GM23338 (cell line): ENCODE measurements around the gene SCO2. TPM values are rescaled to one million over a fixed set of nuclear protein-coding genes. Genes with fewer than 3 reads are reported as not detected.

Experiments used
- ATAC-seq: fragments of 200-7000 bp; cut with Tn5 transposase; 3 replicates; pipeline ENCODE4 v1.9.1; 2020
- DNase-seq: peaks from one replicate; pipeline ENCODE4 v3.0.0-alpha.2; 2015; ENCODE audit warnings: low spot score
- H2AFZ ChIP-seq: fragments of 200-600 bp; sonication (generic); 2 replicates; pipeline ENCODE4 v1.8.0; 2016; ENCODE audit warnings: antibody characterized with exemption, mild to moderate bottlenecking, moderate library complexity
- H3F3A ChIP-seq: fragments of 200-600 bp; sonication (generic); replicated peaks from 2 replicates; pipeline ENCODE4 v1.8.0; 2017; ENCODE audit warnings: antibody characterized with exemption, mixed run types, low read depth
- H3K27ac ChIP-seq: fragments of 200-600 bp; sonication (generic); 2 replicates; pipeline ENCODE4 v1.6.1; 2016; ENCODE audit warnings: low read depth
- H3K27me3 ChIP-seq: fragments of 200-600 bp; sonication (generic); 2 replicates; pipeline ENCODE4 v1.8.0; 2016; ENCODE audit warnings: mild to moderate bottlenecking, mixed run types, moderate library complexity; ENCODE audit not compliant: insufficient read depth
- H3K36me3 ChIP-seq: fragments of 200-600 bp; sonication (generic); 2 replicates; pipeline ENCODE4 v1.8.0; 2016; ENCODE audit warnings: mild to moderate bottlenecking; ENCODE audit not compliant: insufficient read depth
- H3K4me1 ChIP-seq: fragments of 200-600 bp; sonication (generic); 2 replicates; pipeline ENCODE4 v1.8.0; 2016; ENCODE audit warnings: mild to moderate bottlenecking, moderate library complexity; ENCODE audit not compliant: insufficient read depth
- H3K4me2 ChIP-seq: fragments of 200-600 bp; sonication (generic); 2 replicates; pipeline ENCODE4 v1.7.1; 2017; ENCODE audit warnings: mixed run types
- H3K4me3 ChIP-seq: fragments of 200-600 bp; sonication (generic); 2 replicates; pipeline ENCODE4 v1.6.1; 2016; ENCODE audit warnings: mixed run types
- H3K79me2 ChIP-seq: fragments of 200-600 bp; sonication (generic); replicated peaks from 2 replicates; pipeline ENCODE4 v1.8.0; 2017; ENCODE audit warnings: mild to moderate bottlenecking; ENCODE audit not compliant: insufficient read depth
- H3K9me2 ChIP-seq: fragments of 200-600 bp; sonication (generic); 2 replicates; pipeline ENCODE4 v1.8.0; 2017; ENCODE audit not compliant: insufficient read depth
- H4K20me1 ChIP-seq: fragments of 200-600 bp; sonication (generic); replicated peaks from 2 replicates; pipeline ENCODE4 v1.8.0; 2017; ENCODE audit warnings: mild to moderate bottlenecking; ENCODE audit not compliant: insufficient read depth
- H3K27ac Mint-ChIP-seq: 2 replicates; pipeline ENCODE4 v1.8.0; 2020; ENCODE audit warnings: inconsistent platforms, mild to moderate bottlenecking, moderate library complexity, mixed read lengths
- H3K27me3 Mint-ChIP-seq: 3 replicates; pipeline ENCODE4 v1.8.0; 2022; ENCODE audit warnings: low read depth, mild to moderate bottlenecking, moderate library complexity, mixed read lengths, inconsistent platforms; ENCODE audit not compliant: insufficient read depth, poor library complexity
- H3K36me3 Mint-ChIP-seq: 3 replicates; pipeline ENCODE4 v1.8.0; 2021; ENCODE audit warnings: low read depth, mild to moderate bottlenecking, inconsistent platforms, moderate library complexity, mixed read lengths
- H3K4me1 Mint-ChIP-seq: 3 replicates; pipeline ENCODE4 v1.8.0; 2020; ENCODE audit warnings: mild to moderate bottlenecking, inconsistent platforms, mixed read lengths
- H3K4me3 Mint-ChIP-seq: 3 replicates; pipeline ENCODE4 v1.8.0; 2021; ENCODE audit warnings: moderate library complexity, mild to moderate bottlenecking, inconsistent platforms, mixed read lengths
- H3K9me3 Mint-ChIP-seq: 3 replicates; pipeline ENCODE4 v1.8.0; 2020; ENCODE audit warnings: moderate library complexity, mild to moderate bottlenecking, inconsistent platforms, mixed read lengths
- CREB1 ChIP-seq: fragments of 250-450 bp; sonication (Bioruptor Pico); IDR thresholded peaks from 2 replicates; pipeline ENCODE4 v1.5.0; 2020; ENCODE audit warnings: low read depth, mild to moderate bottlenecking, moderate library complexity
- CTCF ChIP-seq, 2 experiments: fragments of 200-600 bp in 1 of 2; sonication (generic) in 1 of 2; conservative IDR thresholded peaks; 2 replicates each; pipeline versions ENCODE4 v1.5.1 to v1.6.1; 2016 to 2017; ENCODE audit warnings: antibody characterized with exemption in 2 of 2, low read depth in 2 of 2, mild to moderate bottlenecking in 2 of 2, moderate library complexity in 1 of 2
- ETS1 ChIP-seq: IDR thresholded peaks from 2 replicates; pipeline ENCODE4 v1.6.1; 2016; ENCODE audit warnings: antibody characterized with exemption
- EZH2phosphoT487 ChIP-seq: fragments of 200-600 bp; sonication (generic); IDR thresholded peaks from one replicate; pipeline ENCODE4 v1.8.1; 2018; ENCODE audit warnings: antibody characterized with exemption; ENCODE audit not compliant: unreplicated experiment
- NANOG ChIP-seq: IDR thresholded peaks from 2 replicates; pipeline ENCODE4 v1.6.1; 2016; ENCODE audit warnings: antibody characterized with exemption, borderline replicate concordance
- POLR2AphosphoS5 ChIP-seq: IDR thresholded peaks from 2 replicates; pipeline ENCODE4 v1.6.1; 2016; ENCODE audit warnings: antibody characterized with exemption, low read depth
- REST ChIP-seq: IDR thresholded peaks from one replicate; pipeline ENCODE4 v1.6.1; 2018; ENCODE audit warnings: antibody characterized with exemption; ENCODE audit not compliant: unreplicated experiment
- ZNF114 ChIP-seq: fragments of 250-450 bp; sonication (Bioruptor Pico); IDR thresholded peaks from 2 replicates; pipeline ENCODE4 v1.5.0; 2020; ENCODE audit warnings: mild to moderate bottlenecking, moderate library complexity
- ZNF331 ChIP-seq: fragments of 250-450 bp; sonication (Bioruptor Pico); IDR thresholded peaks from 2 replicates; pipeline ENCODE4 v1.5.0; 2020; ENCODE audit warnings: low read depth, mild to moderate bottlenecking, moderate library complexity
- polyA plus RNA-seq: library from polyadenylated mRNA; unstranded; fragments of >200 nt; fragmentation: Nextera tagmentation; extraction: Ambion mirVana; gene quantifications from 2 replicates; pipeline ENCODE4 v1.2.1, GENCODE V29; 2016
- total RNA-seq: library from RNA; depleted of rRNA; stranded (reverse); fragments of >200 nt; shearing (Covaris generic); gene quantifications from 2 replicates; pipeline ENCODE4 v1.2.3, GENCODE V29; 2014

Gene SCO2
- total and polyA plus RNA-seq, 2 experiments from 2014 or later = 2.6 to 4.9 TPM

- peaks cover 4% of the 10 kb centered on the region; the same call in 1 of the 3 replicates for H3K4me1 Mint-ChIP-seq
- Histone ChIP-seq H4K20me1 (no peaks in the 10 kb centered on the region; the same call in 1 of the 2 replicates), H3K27me3 (peaks cover 21% of the 10 kb centered on the region), H2AFZ (no peak overlapping the region), H3K4me1 (no peaks in the 10 kb centered on the region), H3K79me2 (no peaks in the 10 kb centered on the region), H3F3A (no peaks in the 10 kb centered on the region), H3K9me2 (no peaks in the 10 kb centered on the region), H3K36me3 (no peaks in the 10 kb centered on the region), H3K4me3 (no peak overlapping the region), H3K4me2 (no peak overlapping the region), H3K27ac (no peak overlapping the region)
- H3K36me3 Mint-ChIP-seq = no peaks in the 10 kb centered on the region
- no peak overlapping the region for H3K4me3 Mint-ChIP-seq
- ATAC-seq (no peak), DNase-seq (no peak)
- H3K27ac Mint-ChIP-seq = no peak overlapping the region
- H3K9me3 Mint-ChIP-seq = no peaks in the 10 kb centered on the region
- no peak for TF ChIP-seq CREB1
- TF ChIP-seq EZH2phosphoT487 = no peak
- no peak for TF ChIP-seq CTCF (conservative IDR thresholded peaks at IDR 0.05; ENCODE audit: low read depth in 2 of 2)
- no peak for TF ChIP-seq ETS1
- no peak for TF ChIP-seq ZNF331 (CRISPR knock-in tag)
- no peak for TF ChIP-seq ZNF114
- TF ChIP-seq POLR2AphosphoS5 = no peak
- peaks cover 27% of the 10 kb centered on the region for H3K27me3 Mint-ChIP-seq
These were observed 12.4 kb upstream of the SCO2 start for GRCh38 chr22:50537765-50538164.

- H3K4me3 Mint-ChIP-seq = no peak overlapping the region
- Histone ChIP-seq H3K36me3 (no peaks in the 10 kb centered on the region), H3K79me2 (no peaks in the 10 kb centered on the region), H3K4me2 (no peak overlapping the region), H3K4me1 (0 out of 2 replicates have a peak, but pooled peaks cover 1% of the 10 kb centered on the region), H3F3A (no peaks in the 10 kb centered on the region), H3K27me3 (peaks cover 36% of the 10 kb centered on the region), H3K27ac (no peak overlapping the region), H2AFZ (no peak overlapping the region), H3K4me3 (no peak overlapping the region), H3K9me2 (no peaks in the 10 kb centered on the region), H4K20me1 (no peaks in the 10 kb centered on the region; the same call in 1 of the 2 replicates)
- H3K36me3 Mint-ChIP-seq = no peaks in the 10 kb centered on the region
- ATAC-seq (no peak), DNase-seq (no peak)
- peaks cover 4% of the 10 kb centered on the region; the same call in 1 of the 3 replicates for H3K4me1 Mint-ChIP-seq
- H3K27me3 Mint-ChIP-seq = peaks cover 38% of the 10 kb centered on the region
- no peak for TF ChIP-seq EZH2phosphoT487
- TF ChIP-seq NANOG = no peak
- no peak for TF ChIP-seq REST
- no peak overlapping the region for H3K27ac Mint-ChIP-seq
- no peaks in the 10 kb centered on the region for H3K9me3 Mint-ChIP-seq
These were observed 10.8 kb upstream of the SCO2 start for GRCh38 chr22:50536226-50536625.
